ENCODE measurements around the gene PALD1.

The PALD1 gene

DNA sequence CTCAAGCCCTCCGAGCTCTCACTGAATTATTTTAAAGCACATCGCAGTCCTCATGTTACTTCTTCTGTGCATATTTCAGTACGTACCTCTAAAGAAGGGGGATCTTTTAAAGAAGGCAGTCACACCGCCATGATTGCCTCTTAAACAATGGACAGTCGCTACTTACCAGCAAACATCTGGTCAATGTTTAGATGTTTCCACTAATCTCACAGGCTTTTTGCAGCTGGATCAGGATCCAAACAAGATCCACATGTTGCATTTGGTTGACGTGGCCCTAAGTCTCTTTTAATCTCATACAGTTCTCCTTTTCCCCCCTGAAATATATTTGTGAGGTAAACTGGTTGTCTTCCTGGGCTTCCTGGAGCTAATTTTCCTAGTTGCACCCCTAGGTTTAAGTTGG lies 74.0 kb downstream of the PALD1 start:
- Histone ChIP-seq H3K4me1 (ENCODE audit: low read depth, poor library complexity, severe bottlenecking) (no peaks in the 10 kb centered on the region), H3K27me3 (ENCODE audit: insufficient read depth, low read depth) (peaks cover 8% of the 10 kb centered on the region; the same call in 1 of the 2 replicates), H4K20me1 (ENCODE audit: insufficient read depth) (no peaks in the 10 kb centered on the region), H3K79me2 (ENCODE audit: insufficient read depth, low read depth) (no peaks in the 10 kb centered on the region), H3K9ac (no peak overlapping the region), H3K27ac (no peak overlapping the region), H3K4me2 (no peak overlapping the region), H2AFZ (ENCODE audit: low read depth) (no peak overlapping the region), H3K4me3 (IDR thresholded peaks at IDR 0.05; ENCODE audit: insufficient read depth, low read depth, low read length) (no peak overlapping the region), H3K36me3 (ENCODE audit: insufficient read depth) (no peaks in the 10 kb centered on the region)
- TF ChIP-seq, protein P1, sequence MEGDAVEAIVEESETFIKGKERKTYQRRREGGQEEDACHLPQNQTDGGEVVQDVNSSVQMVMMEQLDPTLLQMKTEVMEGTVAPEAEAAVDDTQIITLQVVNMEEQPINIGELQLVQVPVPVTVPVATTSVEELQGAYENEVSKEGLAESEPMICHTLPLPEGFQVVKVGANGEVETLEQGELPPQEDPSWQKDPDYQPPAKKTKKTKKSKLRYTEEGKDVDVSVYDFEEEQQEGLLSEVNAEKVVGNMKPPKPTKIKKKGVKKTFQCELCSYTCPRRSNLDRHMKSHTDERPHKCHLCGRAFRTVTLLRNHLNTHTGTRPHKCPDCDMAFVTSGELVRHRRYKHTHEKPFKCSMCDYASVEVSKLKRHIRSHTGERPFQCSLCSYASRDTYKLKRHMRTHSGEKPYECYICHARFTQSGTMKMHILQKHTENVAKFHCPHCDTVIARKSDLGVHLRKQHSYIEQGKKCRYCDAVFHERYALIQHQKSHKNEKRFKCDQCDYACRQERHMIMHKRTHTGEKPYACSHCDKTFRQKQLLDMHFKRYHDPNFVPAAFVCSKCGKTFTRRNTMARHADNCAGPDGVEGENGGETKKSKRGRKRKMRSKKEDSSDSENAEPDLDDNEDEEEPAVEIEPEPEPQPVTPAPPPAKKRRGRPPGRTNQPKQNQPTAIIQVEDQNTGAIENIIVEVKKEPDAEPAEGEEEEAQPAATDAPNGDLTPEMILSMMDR (conservative IDR thresholded peaks at IDR 0.05; ENCODE audit: low read depth, low read length), result no peak

DNA sequence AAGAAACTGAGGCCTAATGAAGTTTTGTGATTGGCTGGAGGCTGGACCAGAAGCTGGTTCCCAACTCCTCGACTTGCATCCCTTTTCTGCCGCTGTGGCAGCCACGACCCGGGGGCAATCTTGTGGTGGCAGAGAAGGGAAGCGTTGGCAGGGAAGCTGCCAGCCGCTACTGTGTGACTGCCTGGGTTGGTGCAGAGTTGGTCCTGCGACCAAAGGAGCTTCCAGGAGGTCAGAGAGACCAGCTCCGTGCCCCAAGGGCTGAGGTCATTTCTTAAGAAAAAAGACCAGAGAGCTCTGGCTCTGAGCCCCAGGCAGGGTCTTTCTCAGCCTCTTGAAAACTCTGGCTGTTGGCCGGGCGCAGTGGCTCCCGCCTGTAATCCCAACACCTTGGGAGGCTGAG lies 76.8 kb downstream of the PALD1 start:
- H3K27ac ChIP-seq, result no peak overlapping the region
- H4K20me1 ChIP-seq (ENCODE audit: insufficient read depth), result no peaks in the 10 kb centered on the region
- no peaks in the 10 kb centered on the region for H3K36me3 ChIP-seq (ENCODE audit: insufficient read depth)
- no peak overlapping the region for H2AFZ ChIP-seq (ENCODE audit: low read depth)
- peaks cover 7% of the 10 kb centered on the region for H3K4me1 ChIP-seq (ENCODE audit: low read depth, poor library complexity, severe bottlenecking)
- TF ChIP-seq, protein P1 (conservative IDR thresholded peaks at IDR 0.05; ENCODE audit: low read depth, low read length), result no peak
- no peak overlapping the region for H3K4me2 ChIP-seq
- H3K79me2 ChIP-seq (ENCODE audit: insufficient read depth, low read depth), result no peaks in the 10 kb centered on the region
- no peak overlapping the region for H3K4me3 ChIP-seq (IDR thresholded peaks at IDR 0.05; ENCODE audit: insufficient read depth, low read depth, low read length)
- no peak overlapping the region for H3K9ac ChIP-seq
- peaks cover 8% of the 10 kb centered on the region; the same call in 1 of the 2 replicates for H3K27me3 ChIP-seq (ENCODE audit: insufficient read depth, low read depth)

DNA sequence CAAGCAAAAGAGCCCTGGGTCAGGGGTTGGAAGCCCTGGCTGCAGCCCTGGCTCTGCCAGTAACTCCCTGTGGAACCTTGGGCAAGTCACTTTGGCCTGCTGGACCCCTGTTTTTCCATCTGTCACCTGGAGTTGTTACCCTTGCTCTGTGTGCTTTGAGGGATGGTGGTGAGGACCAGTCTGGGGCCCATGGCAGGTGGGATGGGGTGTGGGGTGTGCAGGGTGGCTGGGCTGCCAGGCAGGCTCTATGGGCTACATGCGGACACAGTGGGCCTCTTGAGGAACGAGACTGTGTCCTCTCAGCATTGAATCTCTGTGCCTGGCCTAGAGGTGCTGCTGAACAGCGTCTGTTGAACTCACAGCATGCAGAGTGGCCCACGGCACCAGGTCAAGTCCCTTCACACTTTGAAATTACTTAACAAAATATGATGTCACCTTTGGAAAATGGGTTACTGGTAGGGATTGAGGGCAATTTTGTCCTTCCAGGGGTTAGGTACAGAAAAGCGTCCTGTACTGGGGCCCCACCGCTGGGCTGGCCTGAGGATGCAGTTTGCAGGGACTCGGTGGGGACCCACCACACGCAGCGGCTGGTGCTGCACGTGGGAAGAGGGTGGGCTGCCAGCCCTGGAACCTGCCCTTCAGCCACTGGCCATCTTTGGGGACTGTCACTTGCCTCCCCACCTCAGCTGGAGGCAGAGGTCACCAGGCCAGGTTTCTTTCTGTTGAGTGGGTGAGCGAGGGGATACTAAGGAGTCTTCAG lies 78.7 kb downstream of the PALD1 start:
- H3K4me2 ChIP-seq, result no peak overlapping the region
- H3K27me3 ChIP-seq (ENCODE audit: insufficient read depth, low read depth), result peaks cover 1% of the 10 kb centered on the region; the same call in 1 of the 2 replicates
- H3K9ac ChIP-seq, result no peak overlapping the region
- H3K79me2 ChIP-seq (ENCODE audit: insufficient read depth, low read depth), result no peaks in the 10 kb centered on the region
- no peak overlapping the region for H3K4me3 ChIP-seq (IDR thresholded peaks at IDR 0.05; ENCODE audit: insufficient read depth, low read depth, low read length)
- H2AFZ ChIP-seq (ENCODE audit: low read depth), result no peak overlapping the region
- peaks cover 7% of the 10 kb centered on the region for H3K4me1 ChIP-seq (ENCODE audit: low read depth, poor library complexity, severe bottlenecking)
- TF ChIP-seq, protein P1 (conservative IDR thresholded peaks at IDR 0.05; ENCODE audit: low read depth, low read length), result no peak
- H3K27ac ChIP-seq, result no peak overlapping the region
- no peaks in the 10 kb centered on the region for H4K20me1 ChIP-seq (ENCODE audit: insufficient read depth)
- H3K36me3 ChIP-seq (ENCODE audit: insufficient read depth), result no peaks in the 10 kb centered on the region

DNA sequence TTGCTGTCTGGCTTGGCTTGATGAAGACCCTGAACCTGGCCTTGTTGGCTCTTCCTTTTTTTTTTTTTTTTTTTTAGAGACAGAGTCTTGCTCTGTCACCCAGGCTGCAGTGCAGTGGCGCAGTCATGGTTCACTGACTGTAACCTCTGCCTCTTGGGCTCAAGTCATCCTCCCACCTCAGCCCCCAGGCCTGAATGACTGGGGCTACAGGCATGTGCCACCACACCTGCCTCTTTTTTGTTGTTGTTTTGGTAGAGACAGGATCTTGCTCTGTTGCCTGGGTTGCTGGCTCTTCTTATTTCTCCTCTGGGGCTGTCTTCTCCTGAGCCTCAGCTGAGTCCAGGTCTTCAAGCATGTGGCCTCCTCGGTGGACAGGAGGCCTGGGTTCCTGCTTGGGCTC lies 79.3 kb downstream of the PALD1 start:
- Histone ChIP-seq H3K36me3 (ENCODE audit: insufficient read depth) (no peaks in the 10 kb centered on the region), H3K9ac (no peak overlapping the region), H3K4me2 (no peak overlapping the region), H4K20me1 (ENCODE audit: insufficient read depth) (no peaks in the 10 kb centered on the region), H3K4me1 (ENCODE audit: low read depth, poor library complexity, severe bottlenecking) (peaks cover 7% of the 10 kb centered on the region), H2AFZ (ENCODE audit: low read depth) (no peak overlapping the region), H3K79me2 (ENCODE audit: insufficient read depth, low read depth) (no peaks in the 10 kb centered on the region), H3K4me3 (IDR thresholded peaks at IDR 0.05; ENCODE audit: insufficient read depth, low read depth, low read length) (no peak overlapping the region), H3K27me3 (ENCODE audit: insufficient read depth, low read depth) (no peaks in the 10 kb centered on the region; the same call in 1 of the 2 replicates), H3K27ac (no peak overlapping the region)
- TF ChIP-seq, protein P1 (conservative IDR thresholded peaks at IDR 0.05; ENCODE audit: low read depth, low read length), result no peak

Measured in KMS-11 (cell line).